Suprapubic skin (tissue), 4 donors: ENCODE data around the gene RASSF10. TPM values are rescaled to one million over a fixed set of nuclear protein-coding genes. Genes with fewer than 3 reads are reported as not detected.

Experiments used
- DNase-seq, 2 donors: peaks; one replicate each; pipeline ENCODE4 v3.0.0-alpha.2; 2019; ENCODE audit warnings: low spot score in 2 of 2
- H3K27ac ChIP-seq: fragments of 200-600 bp; sonication (generic); one replicate; pipeline ENCODE4 v1.5.1; 2019
- H3K27me3 ChIP-seq: fragments of 200-600 bp; sonication (generic); one replicate; pipeline ENCODE4 v1.5.1; 2019
- H3K36me3 ChIP-seq: fragments of 200-600 bp; sonication (generic); one replicate; pipeline ENCODE4 v1.5.1; 2019
- H3K4me1 ChIP-seq: fragments of 200-600 bp; sonication (generic); one replicate; pipeline ENCODE4 v1.5.1; 2019
- H3K4me3 ChIP-seq: fragments of 200-600 bp; sonication (generic); one replicate; pipeline ENCODE4 v1.5.1; 2019; ENCODE audit warnings: mild to moderate bottlenecking
- H3K9me3 ChIP-seq: fragments of 200-600 bp; sonication (generic); one replicate; pipeline ENCODE4 v1.5.1; 2019
- CTCF ChIP-seq, 2 donors: fragments of 200-600 bp in 1 of 2; fragments of 450-650 bp in 1 of 2; sonication (generic) in 1 of 2; IDR thresholded peaks; one replicate each; pipeline ENCODE4 v1.5.1; 2016 to 2019; ENCODE audit warnings: antibody characterized with exemption in 2 of 2, mild to moderate bottlenecking in 1 of 2, moderate library complexity in 1 of 2
- EP300 ChIP-seq: sonication (generic); formaldehyde crosslinking; IDR thresholded peaks from one replicate; pipeline ENCODE4 v1.6.1; 2017; ENCODE audit warnings: antibody characterized with exemption
- POLR2A ChIP-seq, 2 donors: fragments of 450-650 bp; IDR thresholded peaks; one replicate each; pipeline ENCODE4 v1.6.1; 2017; ENCODE audit warnings: antibody characterized with exemption in 2 of 2, mild to moderate bottlenecking in 2 of 2, moderate library complexity in 2 of 2
- POLR2AphosphoS5 ChIP-seq, 3 donors: sonication (generic); formaldehyde crosslinking; IDR thresholded peaks; one replicate each; pipeline ENCODE4 v1.6.1; 2017; ENCODE audit warnings: antibody characterized with exemption in 3 of 3
- WGBS: methylation state at CpG from one replicate; pipeline ENCODE4 v1.1.5; 2018; 5-methylcytosine and 5-hydroxymethylcytosine counted together
- total RNA-seq, 4 donors: library from RNA; depleted of rRNA; stranded (reverse); fragments of >200 nt; gene quantifications; one replicate each; pipeline ENCODE4 v1.1.0, GENCODE V29; 2016

RASSF10 gene
- total RNA-seq, 4 donors from 2014 or later: 7.1 to 22.0 (median 8.4) TPM

DNA sequence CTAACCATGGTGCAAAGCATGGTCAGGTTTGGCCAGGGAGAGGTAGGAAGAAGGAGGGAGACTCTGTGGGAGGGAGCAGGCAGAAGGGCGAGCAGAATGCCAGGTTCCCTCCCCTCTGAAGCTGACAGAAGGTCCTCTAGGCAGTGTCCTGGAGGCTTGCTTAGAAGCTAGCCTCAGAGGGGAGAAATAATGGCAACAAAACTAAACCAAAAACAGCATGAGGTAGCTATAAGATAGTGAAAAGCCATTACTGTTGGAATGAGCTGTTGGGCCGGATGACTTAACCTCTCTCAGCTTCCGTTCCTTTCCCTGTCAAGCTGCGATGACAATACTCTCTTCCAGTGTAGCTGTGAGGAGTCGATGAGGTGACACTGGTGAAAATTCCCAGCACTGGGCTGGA, 36.6 kb downstream of the RASSF10 start:
- H3K4me1 ChIP-seq: peaks cover 1% of the 10 kb centered on the region
- no peaks in the 10 kb centered on the region for H3K27me3 ChIP-seq
- no peak overlapping the region for H3K4me3 ChIP-seq
- H3K36me3 ChIP-seq: no peaks in the 10 kb centered on the region
- H3K27ac ChIP-seq: no peak overlapping the region
- TF ChIP-seq POLR2A (IDR thresholded peaks at IDR 0.05) (no peak), POLR2AphosphoS5 (IDR thresholded peaks at IDR 0.05) (no peak), CTCF (IDR thresholded peaks at IDR 0.05) (no peak), EP300 (no peak)
- 70% methylated on average over 5 of the region's 5 CpGs for WGBS
- no peaks in the 10 kb centered on the region for H3K9me3 ChIP-seq
- no peak for DNase-seq

- Histone ChIP-seq H3K4me1 (peaks cover 10% of the 10 kb centered on the region), H3K27me3 (no peaks in the 10 kb centered on the region), H3K36me3 (no peaks in the 10 kb centered on the region), H3K4me3 (no peak overlapping the region), H3K9me3 (no peaks in the 10 kb centered on the region), H3K27ac (no peak overlapping the region)
- no peak for DNase-seq
- TF ChIP-seq POLR2A (IDR thresholded peaks at IDR 0.05): no peak
- TF ChIP-seq POLR2AphosphoS5 (IDR thresholded peaks at IDR 0.05): no peak
- TF ChIP-seq CTCF (IDR thresholded peaks at IDR 0.05): no peak
- TF ChIP-seq EP300: no peak
- WGBS: 74% methylated on average over 10 of the region's 10 CpGs
These were observed 37.8 kb downstream of the RASSF10 start for GRCh38 chr11:13046637-13047570.

DNA sequence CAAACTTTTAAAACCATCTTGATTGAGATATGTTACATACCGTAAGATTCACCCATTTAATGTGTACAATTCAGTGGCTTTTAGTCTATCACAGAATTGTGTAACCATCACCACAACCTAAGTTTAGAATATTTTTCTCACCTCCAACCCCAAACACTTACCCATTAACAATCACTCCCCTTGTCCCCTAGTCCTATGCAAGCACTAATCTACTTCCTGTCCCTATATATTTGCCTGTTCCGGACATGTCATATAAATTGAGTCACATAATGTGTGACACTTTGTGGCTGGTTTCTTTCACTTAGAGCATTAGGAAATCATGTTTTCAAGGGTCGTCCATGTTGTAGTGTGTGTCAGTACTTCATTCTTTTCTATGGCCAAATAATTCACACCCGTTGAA, 38.8 kb downstream of the RASSF10 start:
- 85% methylated on average over 4 of the region's 4 CpGs for WGBS
- no peak overlapping the region for H3K27ac ChIP-seq
- H3K36me3 ChIP-seq: no peaks in the 10 kb centered on the region
- H3K9me3 ChIP-seq: no peaks in the 10 kb centered on the region
- H3K4me1 ChIP-seq: peaks cover 15% of the 10 kb centered on the region
- no peak for DNase-seq
- H3K4me3 ChIP-seq: no peak overlapping the region
- TF ChIP-seq POLR2AphosphoS5 (IDR thresholded peaks at IDR 0.05) (no peak), POLR2A (IDR thresholded peaks at IDR 0.05) (no peak), CTCF (IDR thresholded peaks at IDR 0.05) (no peak), EP300 (no peak)
- H3K27me3 ChIP-seq: no peaks in the 10 kb centered on the region

GRCh38 chr11:13051257-13051656, 42.1 kb downstream of the RASSF10 start:
- H3K27me3 ChIP-seq: no peaks in the 10 kb centered on the region
- no peak overlapping the region for H3K4me3 ChIP-seq
- H3K4me1 ChIP-seq: peaks cover 38% of the 10 kb centered on the region
- no peaks in the 10 kb centered on the region for H3K36me3 ChIP-seq
- 41% methylated on average over 2 of the region's 2 CpGs for WGBS
- peak overlapping the region; percentile 76 for H3K27ac ChIP-seq
- H3K9me3 ChIP-seq: no peaks in the 10 kb centered on the region
- no peak for DNase-seq
- TF ChIP-seq CTCF (IDR thresholded peaks at IDR 0.05): no peak
- TF ChIP-seq POLR2AphosphoS5 (IDR thresholded peaks at IDR 0.05): no peak
- no peak for TF ChIP-seq EP300
- TF ChIP-seq POLR2A (IDR thresholded peaks at IDR 0.05): no peak

GRCh38 chr11:13052130-13052571, 43.0 kb downstream of the RASSF10 start:
- Histone ChIP-seq H3K27me3 (no peaks in the 10 kb centered on the region), H3K27ac (peak overlapping the region; percentile 76), H3K9me3 (no peaks in the 10 kb centered on the region), H3K36me3 (no peaks in the 10 kb centered on the region), H3K4me1 (peaks cover 41% of the 10 kb centered on the region), H3K4me3 (no peak overlapping the region)
- no peak for DNase-seq
- 38% methylated on average over 5 of the region's 5 CpGs for WGBS
- TF ChIP-seq CTCF (IDR thresholded peaks at IDR 0.05) (no peak), POLR2AphosphoS5 (IDR thresholded peaks at IDR 0.05) (peak in 1 of 3 donors; percentile 53)
